Measurements from ENCODE around the gene UBAP1L.

DNA sequence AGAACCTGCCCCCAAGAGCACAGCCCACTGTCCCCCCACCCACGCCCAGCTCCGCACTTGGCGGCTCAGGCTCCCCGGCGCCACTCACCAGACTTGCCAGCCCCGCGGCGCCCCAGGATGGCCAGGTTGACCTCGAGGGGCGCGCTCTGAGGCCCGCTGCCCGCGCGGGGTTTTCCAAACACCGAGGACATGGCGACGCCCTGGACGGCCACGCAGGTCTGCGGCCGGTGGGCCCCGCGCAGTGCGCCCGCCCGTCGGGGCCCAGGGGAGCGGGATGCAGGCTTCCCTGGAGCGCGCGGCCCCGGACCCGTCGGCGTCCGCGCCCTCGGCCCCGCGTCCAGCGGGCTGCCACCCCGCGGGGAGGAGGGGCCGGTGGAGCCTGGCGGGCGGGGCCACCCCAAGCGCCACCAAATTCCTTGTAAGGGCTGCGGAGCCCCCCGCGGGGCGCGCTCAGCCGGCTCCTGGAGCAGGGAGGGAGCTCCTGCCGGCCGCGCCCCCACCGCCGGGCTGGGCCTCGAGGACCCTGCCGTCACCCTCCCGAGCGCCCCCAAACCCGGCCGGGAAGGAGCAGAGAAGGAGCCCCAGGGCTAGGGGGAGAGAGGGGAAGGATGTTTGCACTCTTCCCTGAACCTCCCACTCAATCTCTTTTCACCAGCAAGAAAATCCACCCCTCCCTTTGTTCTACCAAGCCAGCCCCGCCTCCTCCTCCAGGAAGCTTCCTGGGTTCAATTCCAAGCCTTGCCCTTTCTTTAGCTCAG, 47.2 kb downstream of the UBAP1L start, which contains the start of gene RASL12:
- TF ChIP-seq CTCF (IDR thresholded peaks at IDR 0.05; ENCODE audit: extremely low read depth in 1 of 2, insufficient read depth in 1 of 2, low read depth in 1 of 2, low read length in 2 of 2) (no peak), POLR2A (IDR thresholded peaks at IDR 0.05; ENCODE audit: low read depth, low read length) (no peak), POLR2AphosphoS5 (IDR thresholded peaks at IDR 0.05; ENCODE audit: insufficient read depth, low read depth, low read length) (no peak), EZH2 (IDR thresholded peaks at IDR 0.05; ENCODE audit: borderline replicate concordance, low read depth, low read length, severe bottlenecking) (peak; percentile 76), JUN (IDR thresholded peaks at IDR 0.05; ENCODE audit: borderline replicate concordance, insufficient read depth, insufficient read length, low read depth) (no peak), FOS (IDR thresholded peaks at IDR 0.05; ENCODE audit: borderline replicate concordance, insufficient read depth, low read length) (no peak), GATA2 (IDR thresholded peaks at IDR 0.05; ENCODE audit: insufficient read depth, insufficient read length, low read depth, low read length) (no peak)
- TF ChIP-seq, protein P1, sequence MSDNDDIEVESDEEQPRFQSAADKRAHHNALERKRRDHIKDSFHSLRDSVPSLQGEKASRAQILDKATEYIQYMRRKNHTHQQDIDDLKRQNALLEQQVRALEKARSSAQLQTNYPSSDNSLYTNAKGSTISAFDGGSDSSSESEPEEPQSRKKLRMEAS (IDR thresholded peaks at IDR 0.05; ENCODE audit: insufficient read depth, insufficient read length) = no peak
